ENCODE results near the gene LRIG2. TPM values are rescaled to one million over a fixed set of nuclear protein-coding genes. Genes with fewer than 3 reads are reported as not detected.

Gene LRIG2
- total and polyA plus RNA-seq, 9 of the 15 experiments (the other 6 are each of a cell fraction or from before 2014, with no cell fraction given) = 1.8 to 28.1 (median 11.5) TPM

GRCh38 chr1:113042285-113043143 lies 30.5 kb upstream of the LRIG2 start:
- Histone ChIP-seq H3K4me2 (ENCODE audit: insufficient read depth, low read length) (peak overlapping the region; percentile 70), H2AFZ (ENCODE audit: low read depth, low read length) (peak overlapping the region; percentile 95), H3K27me3 (ENCODE audit: control insufficient read depth in 2 of 2, insufficient read depth in 2 of 2, low read length in 2 of 2) (no peaks in the 10 kb centered on the region), H3K36me3 (ENCODE audit: control insufficient read depth, insufficient read depth, low read length) (no peaks in the 10 kb centered on the region), H3K4me1 (replicated peaks in 1 of 2; ENCODE audit: control insufficient read depth in 2 of 2, insufficient read depth in 2 of 2, low read length in 2 of 2) (peaks cover 18 to 49% of the 10 kb centered on the region in 2 experiments), H3K27ac (ENCODE audit: extremely low read depth, low read depth, low read length) (peak overlapping the region; percentile 72), H3K9me1 (ENCODE audit: control insufficient read depth, insufficient read depth, low read length) (no peaks in the 10 kb centered on the region), H3K9ac (ENCODE audit: insufficient read depth in 1 of 2, low read depth in 2 of 2, low read length in 2 of 2) (peak overlapping the region; percentile 45 to 82; a peak in 3 of 4 replicates), H3K79me2 (ENCODE audit: control insufficient read depth, insufficient read depth, low read length) (no peaks in the 10 kb centered on the region), H3K4me3 (no peak overlapping the region), H3K9me3 (replicated peaks; ENCODE audit: control insufficient read depth, insufficient read depth, low read depth, low read length) (no peaks in the 10 kb centered on the region), H4K20me1 (replicated peaks; ENCODE audit: control insufficient read depth, insufficient read depth, low read length) (no peaks in the 10 kb centered on the region)
- in situ Hi-C loops (cut with MboI) (loop anchor here (5.0 kb wide), 4 partner anchors 85 to 325 kb away; partner anchors contain the start of genes PPM1J and SLC16A1), intact Hi-C loops (cut with micrococcal nuclease) (loop anchor here (1.0 to 5.0 kb wide), 6 partner anchors 30 to 650 kb away; partner anchors contain the start of genes LRIG2 and SLC16A1)
- peak; percentile 97 for ATAC-seq
- no TSS peak for BruUV-seq (replicated peaks)
- 11% methylated on average over 11 of the region's 11 CpGs for WGBS (ENCODE audit: insufficient coverage, low coverage, missing lambda C conversion rate)
- FAIRE-seq = peak; percentile 98
- peak; percentile 85 to 96 (median 90) for DNase-seq (ENCODE audit: extremely low read depth in 1 of 4, low spot score in 3 of 4)
- ChIA-PET POLR2A (interaction anchor here (0.9 to 3.0 kb wide), 12 partner anchors 10 to 164 kb away, joined by 3 to 14 read pairs (median 4); partner anchors contain the start of genes LRIG2 and SLC16A1), CTCF (ENCODE audit: low intra/inter-chr PET ratio) (interaction anchor here (0.6 to 3.1 kb wide), 5 partner anchors 10 to 910 kb away, joined by 3 to 70 read pairs (median 5); no protein-coding TSS in a partner anchor)
- TF ChIP-seq ZNF431 (CRISPR knock-in tag; IDR thresholded peaks at IDR 0.05) (no peak), POLR2AphosphoS5 (IDR thresholded peaks at IDR 0.05; ENCODE audit: control insufficient read depth, insufficient read depth, low read depth, low read length) (no peak), SAFB2 (IDR thresholded peaks at IDR 0.05; ENCODE audit: borderline replicate concordance, low read depth, low read length, severe bottlenecking) (no peak), GTF3C2 (IDR thresholded peaks at IDR 0.05; ENCODE audit: borderline replicate concordance, extremely low read depth, insufficient read length) (no peak), CREM (IDR thresholded peaks at IDR 0.05; ENCODE audit: low read depth) (peak; percentile 45), TEAD1 (CRISPR knock-in tag; IDR thresholded peaks at IDR 0.05) (peak; percentile 4 to 46; a peak in 2 of 4 replicates), MXI1 (IDR thresholded peaks at IDR 0.05; ENCODE audit: low read depth, low read length) (no peak), SREBF2 (CRISPR knock-in tag; IDR thresholded peaks at IDR 0.05) (no peak), SNAPC5 (CRISPR knock-in tag; IDR thresholded peaks at IDR 0.05) (no peak), ILK (tag; IDR thresholded peaks at IDR 0.05; ENCODE audit: borderline replicate concordance, low read depth) (no peak), VEZF1 (CRISPR knock-in tag; IDR thresholded peaks at IDR 0.05) (peak; percentile 64), NFIX (CRISPR knock-in tag; IDR thresholded peaks at IDR 0.05; ENCODE audit: low read depth) (no peak), DMBX1 (CRISPR knock-in tag; IDR thresholded peaks at IDR 0.05; ENCODE audit: borderline replicate concordance) (no peak), CEBPG (CRISPR knock-in tag; IDR thresholded peaks at IDR 0.05) (no peak), CEBPG (tag; conservative IDR thresholded peaks at IDR 0.05 in 1 of 2, IDR thresholded peaks at IDR 0.05 in 1 of 2) (no peak)
